ENCODE results near the gene COPS6. TPM values are rescaled to one million over a fixed set of nuclear protein-coding genes. Genes with fewer than 3 reads are reported as not detected.

COPS6 gene
- total RNA-seq: 10 to 100 TPM; 46.7 to 64.2 TPM

DNA sequence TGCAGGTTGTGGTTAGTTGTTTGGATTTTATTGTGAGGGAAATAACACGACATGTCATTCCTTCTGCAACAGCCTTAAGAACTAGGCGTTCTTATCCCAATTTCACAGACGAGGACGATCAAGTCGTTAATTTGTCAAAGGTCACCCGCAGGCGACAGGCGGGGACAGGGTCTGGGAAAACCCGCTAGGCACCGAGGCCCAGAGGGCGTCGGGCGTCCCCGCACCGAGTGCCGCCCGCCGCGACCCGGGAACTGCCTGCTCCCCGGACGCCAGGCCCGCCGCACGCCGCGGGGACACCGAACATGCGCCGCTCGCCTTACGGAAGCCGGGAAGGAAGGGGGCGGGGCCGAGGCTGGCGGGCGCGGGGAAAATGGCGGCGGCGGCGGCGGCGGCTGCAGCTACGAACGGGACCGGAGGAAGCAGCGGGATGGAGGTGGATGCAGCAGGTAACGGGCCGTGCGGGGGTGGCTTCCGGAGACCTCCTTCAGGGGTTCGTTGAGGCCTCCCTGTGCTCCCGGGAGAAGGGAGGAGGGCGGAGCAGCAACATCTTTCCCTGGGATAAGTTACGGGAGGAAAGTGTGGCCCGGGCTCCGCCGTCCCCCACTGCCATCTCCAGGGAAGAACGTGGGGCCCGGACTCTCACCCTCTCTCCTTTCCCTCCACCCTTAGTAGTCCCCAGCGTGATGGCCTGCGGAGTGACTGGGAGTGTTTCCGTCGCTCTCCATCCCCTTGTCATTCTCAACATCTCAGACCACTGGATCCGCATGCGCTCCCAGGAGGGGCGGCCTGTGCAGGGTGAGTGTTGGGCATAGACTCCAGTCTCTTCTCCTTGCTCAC, at the start of gene COPS6:
Gene COPS6 (plus strand): TSS at position 349 of the 837 bp plus-strand sequence. CDS start 22 bp downstream, at position 371.
- TF ChIP-seq, protein P1, sequence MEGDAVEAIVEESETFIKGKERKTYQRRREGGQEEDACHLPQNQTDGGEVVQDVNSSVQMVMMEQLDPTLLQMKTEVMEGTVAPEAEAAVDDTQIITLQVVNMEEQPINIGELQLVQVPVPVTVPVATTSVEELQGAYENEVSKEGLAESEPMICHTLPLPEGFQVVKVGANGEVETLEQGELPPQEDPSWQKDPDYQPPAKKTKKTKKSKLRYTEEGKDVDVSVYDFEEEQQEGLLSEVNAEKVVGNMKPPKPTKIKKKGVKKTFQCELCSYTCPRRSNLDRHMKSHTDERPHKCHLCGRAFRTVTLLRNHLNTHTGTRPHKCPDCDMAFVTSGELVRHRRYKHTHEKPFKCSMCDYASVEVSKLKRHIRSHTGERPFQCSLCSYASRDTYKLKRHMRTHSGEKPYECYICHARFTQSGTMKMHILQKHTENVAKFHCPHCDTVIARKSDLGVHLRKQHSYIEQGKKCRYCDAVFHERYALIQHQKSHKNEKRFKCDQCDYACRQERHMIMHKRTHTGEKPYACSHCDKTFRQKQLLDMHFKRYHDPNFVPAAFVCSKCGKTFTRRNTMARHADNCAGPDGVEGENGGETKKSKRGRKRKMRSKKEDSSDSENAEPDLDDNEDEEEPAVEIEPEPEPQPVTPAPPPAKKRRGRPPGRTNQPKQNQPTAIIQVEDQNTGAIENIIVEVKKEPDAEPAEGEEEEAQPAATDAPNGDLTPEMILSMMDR (IDR thresholded peaks at IDR 0.05): peak in 1 of 2 donors; percentile 18
- peaks cover 37% of the 10 kb centered on the region for H3K36me3 ChIP-seq

DNA sequence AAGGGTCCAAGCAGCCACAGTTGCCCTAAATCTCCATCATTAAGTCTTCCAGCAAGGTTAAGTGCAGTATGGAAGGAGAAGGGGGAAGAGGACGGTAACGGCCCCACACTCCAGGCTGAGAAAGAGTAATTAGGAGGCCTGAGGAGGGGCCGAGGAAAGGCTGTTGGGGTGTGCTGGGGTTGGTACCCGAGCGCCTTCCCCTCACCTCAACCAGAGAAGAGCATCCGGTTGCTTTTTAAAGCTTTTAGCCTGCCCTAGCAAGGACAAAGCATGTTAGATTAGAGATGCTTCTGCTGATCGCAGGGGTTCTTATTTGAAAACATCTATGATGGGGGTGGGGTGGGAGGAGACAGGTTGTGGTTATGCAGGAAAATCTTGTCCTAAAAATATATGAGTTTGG, 48.2 kb upstream of the COPS6 start:
- H3K27me3 ChIP-seq: no peaks in the 10 kb centered on the region
- TF ChIP-seq, protein P1 (IDR thresholded peaks at IDR 0.05): no peak
- no peak for DNase-seq (ENCODE audit: low spot score)

More for the DNA sequence above, at the start of gene COPS6:
- peak; percentile 78 for DNase-seq (ENCODE audit: low spot score)
- Histone ChIP-seq H3K4me3 (peak within 1 kb of the TSS; percentile 83 to 94), H3K4me1 (peaks cover 0 to 17% of the 10 kb centered on the region in 2 donors), H3K27ac (peak within 1 kb of the TSS; percentile 85 to 90), H3K27me3 (no peaks in the 10 kb centered on the region), H3K9me3 (no peaks in the 10 kb centered on the region)

DNA sequence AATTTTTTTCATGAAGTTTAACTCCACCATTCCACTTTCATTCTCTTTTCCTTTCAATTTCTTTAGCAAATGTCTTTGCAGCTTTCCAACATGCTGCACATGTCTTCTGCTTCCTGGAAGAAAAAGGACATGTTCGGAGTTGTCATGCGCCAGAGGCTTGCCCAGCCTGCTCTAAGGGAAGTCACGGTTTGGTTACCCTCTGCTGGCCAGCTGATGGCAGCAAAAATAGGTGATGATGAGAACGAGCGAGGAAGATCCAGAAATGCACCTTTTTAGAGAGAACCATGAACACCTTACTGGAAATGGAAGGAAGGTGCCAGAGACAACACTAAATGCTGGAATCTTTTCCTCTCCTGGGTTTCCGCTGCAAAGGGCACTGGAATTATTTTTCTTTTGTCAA, 44.1 kb upstream of the COPS6 start:
- Histone ChIP-seq H3K27ac (no peak overlapping the region), H3K36me3 (no peaks in the 10 kb centered on the region), H3K4me1 (no peaks in the 10 kb centered on the region), H3K9me3 (no peaks in the 10 kb centered on the region), H3K27me3 (no peaks in the 10 kb centered on the region), H3K4me3 (no peak overlapping the region)
- no peak for DNase-seq (ENCODE audit: low spot score)
- TF ChIP-seq, protein P1 (IDR thresholded peaks at IDR 0.05): no peak

More for the DNA sequence above, 48.2 kb upstream of the COPS6 start:
- no peak overlapping the region for H3K4me3 ChIP-seq
- no peaks in the 10 kb centered on the region for H3K4me1 ChIP-seq
- H3K9me3 ChIP-seq: no peaks in the 10 kb centered on the region
- H3K36me3 ChIP-seq: peaks cover 7% of the 10 kb centered on the region
- H3K27ac ChIP-seq: no peak overlapping the region

DNA sequence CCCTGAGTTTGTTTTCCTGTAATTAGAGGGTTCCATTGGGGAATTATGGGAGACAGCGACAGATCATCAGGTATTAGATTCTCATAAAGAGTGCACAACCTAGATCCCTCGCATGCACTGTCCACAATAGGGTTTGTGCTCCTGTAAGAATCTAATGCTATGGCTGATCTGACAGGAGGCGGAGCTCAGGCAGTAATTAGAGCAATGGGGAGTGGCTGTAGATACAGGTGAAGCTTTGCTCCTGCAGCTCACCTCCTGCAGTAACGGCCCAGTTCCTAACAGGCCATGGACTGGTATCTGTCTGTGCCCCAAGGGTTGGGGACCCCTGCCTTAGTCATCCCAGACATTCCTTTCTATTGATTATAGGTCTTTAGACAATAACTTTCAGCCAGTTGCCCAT, 40.1 kb upstream of the COPS6 start:
- Histone ChIP-seq H3K27me3 (no peaks in the 10 kb centered on the region), H3K4me1 (peaks cover 0 to 9% of the 10 kb centered on the region in 2 donors), H3K27ac (no peak overlapping the region), H3K4me3 (peak overlapping the region in 1 of 2 donors; percentile 77), H3K9me3 (no peaks in the 10 kb centered on the region), H3K36me3 (no peaks in the 10 kb centered on the region)
- TF ChIP-seq, protein P1 (IDR thresholded peaks at IDR 0.05): no peak
- DNase-seq (ENCODE audit: low spot score): no peak

DNA sequence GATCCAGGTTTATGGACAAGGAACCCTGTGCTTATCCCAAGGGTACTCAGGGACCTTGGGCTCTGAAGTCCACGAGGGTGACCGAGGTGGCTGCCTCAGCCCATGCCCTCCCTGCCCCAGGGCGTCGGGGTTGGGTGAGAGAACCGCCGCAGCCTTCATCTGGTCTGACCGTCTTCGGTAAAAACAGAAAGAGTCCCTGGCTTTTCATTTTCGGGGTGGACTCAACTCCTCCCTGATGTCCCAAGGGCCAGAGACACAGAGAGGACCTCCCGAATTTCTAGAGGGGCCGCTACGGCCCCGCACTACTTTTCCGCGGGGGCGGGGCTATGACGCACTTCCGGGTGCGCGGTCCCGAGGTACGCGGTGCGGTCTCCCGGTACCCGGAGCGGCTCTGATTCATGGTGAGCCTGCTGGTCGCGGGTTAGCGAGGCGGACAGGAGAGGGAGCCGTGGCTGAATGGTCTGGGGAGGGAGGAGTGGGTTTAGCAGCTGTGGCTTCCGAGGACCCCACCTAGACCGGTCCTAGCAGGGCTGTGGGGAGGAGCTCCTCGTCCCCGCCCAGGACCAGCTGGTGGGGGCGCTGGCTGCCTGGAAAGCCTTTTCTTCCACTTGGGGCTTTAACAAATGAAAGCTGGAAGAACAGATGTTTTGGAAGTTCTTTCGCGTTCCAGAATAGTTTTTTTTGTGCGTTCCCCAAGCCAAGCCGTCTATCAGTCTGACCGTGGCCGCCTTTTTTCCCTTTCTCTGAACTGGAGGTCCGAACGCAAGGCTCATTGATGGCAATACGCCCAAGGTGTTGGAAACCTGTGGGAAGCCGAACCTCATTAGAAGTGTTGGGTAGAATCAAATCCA, 39.1 kb upstream of the COPS6 start, which contains the start of gene ZSCAN21:
Gene ZSCAN21 (plus strand): TSS at position 334 of the 851 bp plus-strand sequence. CDS start 7,233 bp downstream, outside the sequence.
- DNase-seq (ENCODE audit: low spot score): peak; percentile 85
- peak within 1 kb of the TSS; percentile 89 to 96 for H3K27ac ChIP-seq
- H3K27me3 ChIP-seq: no peaks in the 10 kb centered on the region
- H3K4me3 ChIP-seq: peak within 1 kb of the TSS; percentile 61 to 77
- no peaks in the 10 kb centered on the region for H3K36me3 ChIP-seq
- peaks cover 0 to 9% of the 10 kb centered on the region in 2 donors for H3K4me1 ChIP-seq
- TF ChIP-seq, protein P1 (IDR thresholded peaks at IDR 0.05): peak in 1 of 2 donors; percentile 45
- H3K9me3 ChIP-seq: no peaks in the 10 kb centered on the region

Measured in right atrium auricular region (tissue), 2 donors.